Suprapubic skin (tissue), 4 donors: ENCODE measurements around the gene IRF2BP2. TPM values are rescaled to one million over a fixed set of nuclear protein-coding genes. Genes with fewer than 3 reads are reported as not detected.

Source experiments
- DNase-seq, 2 donors: peaks; one replicate each; pipeline ENCODE4 v3.0.0-alpha.2; 2019; ENCODE audit warnings: low spot score in 2 of 2
- H3K27ac ChIP-seq: fragments of 200-600 bp; sonication (generic); one replicate; pipeline ENCODE4 v1.5.1; 2019
- H3K27me3 ChIP-seq: fragments of 200-600 bp; sonication (generic); one replicate; pipeline ENCODE4 v1.5.1; 2019
- H3K36me3 ChIP-seq: fragments of 200-600 bp; sonication (generic); one replicate; pipeline ENCODE4 v1.5.1; 2019
- H3K4me1 ChIP-seq: fragments of 200-600 bp; sonication (generic); one replicate; pipeline ENCODE4 v1.5.1; 2019
- H3K4me3 ChIP-seq: fragments of 200-600 bp; sonication (generic); one replicate; pipeline ENCODE4 v1.5.1; 2019; ENCODE audit warnings: mild to moderate bottlenecking
- H3K9me3 ChIP-seq: fragments of 200-600 bp; sonication (generic); one replicate; pipeline ENCODE4 v1.5.1; 2019
- CTCF ChIP-seq, 2 donors: fragments of 200-600 bp in 1 of 2; fragments of 450-650 bp in 1 of 2; sonication (generic) in 1 of 2; IDR thresholded peaks; one replicate each; pipeline ENCODE4 v1.5.1; 2016 to 2019; ENCODE audit warnings: antibody characterized with exemption in 2 of 2, mild to moderate bottlenecking in 1 of 2, moderate library complexity in 1 of 2
- EP300 ChIP-seq: sonication (generic); formaldehyde crosslinking; IDR thresholded peaks from one replicate; pipeline ENCODE4 v1.6.1; 2017; ENCODE audit warnings: antibody characterized with exemption
- POLR2A ChIP-seq, 2 donors: fragments of 450-650 bp; IDR thresholded peaks; one replicate each; pipeline ENCODE4 v1.6.1; 2017; ENCODE audit warnings: antibody characterized with exemption in 2 of 2, mild to moderate bottlenecking in 2 of 2, moderate library complexity in 2 of 2
- POLR2AphosphoS5 ChIP-seq, 3 donors: sonication (generic); formaldehyde crosslinking; IDR thresholded peaks; one replicate each; pipeline ENCODE4 v1.6.1; 2017; ENCODE audit warnings: antibody characterized with exemption in 3 of 3
- WGBS: methylation state at CpG from one replicate; pipeline ENCODE4 v1.1.5; 2018; 5-methylcytosine and 5-hydroxymethylcytosine counted together
- total RNA-seq, 4 donors: library from RNA; depleted of rRNA; stranded (reverse); fragments of >200 nt; gene quantifications; one replicate each; pipeline ENCODE4 v1.1.0, GENCODE V29; 2016

The IRF2BP2 gene
- total RNA-seq, 4 donors from 2014 or later: 129 to 195 (median 159) TPM

GRCh38 chr1:234559902-234560676 is 49.9 kb downstream of the IRF2BP2 start:
- Histone ChIP-seq H3K36me3 (no peaks in the 10 kb centered on the region), H3K27ac (no peak overlapping the region), H3K27me3 (no peaks in the 10 kb centered on the region), H3K4me1 (peaks cover 10% of the 10 kb centered on the region), H3K4me3 (no peak overlapping the region), H3K9me3 (no peaks in the 10 kb centered on the region)
- TF ChIP-seq POLR2AphosphoS5 (IDR thresholded peaks at IDR 0.05): no peak
- no peak for TF ChIP-seq POLR2A (IDR thresholded peaks at IDR 0.05)
- no peak for TF ChIP-seq CTCF (IDR thresholded peaks at IDR 0.05)
- no peak for TF ChIP-seq EP300
- DNase-seq: no peak
- WGBS: 86% methylated on average over 14 of the region's 14 CpGs

GRCh38 chr1:234559152-234559901 is 50.7 kb downstream of the IRF2BP2 start:
- 86% methylated on average over 6 of the region's 6 CpGs for WGBS
- Histone ChIP-seq H3K36me3 (no peaks in the 10 kb centered on the region), H3K27ac (no peak overlapping the region), H3K4me3 (no peak overlapping the region), H3K4me1 (peaks cover 10% of the 10 kb centered on the region), H3K9me3 (no peaks in the 10 kb centered on the region), H3K27me3 (no peaks in the 10 kb centered on the region)
- peak in 1 of 2 donors; percentile 37 for DNase-seq
- TF ChIP-seq POLR2A (IDR thresholded peaks at IDR 0.05): no peak
- TF ChIP-seq POLR2AphosphoS5 (IDR thresholded peaks at IDR 0.05): no peak
- no peak for TF ChIP-seq CTCF (IDR thresholded peaks at IDR 0.05)
- TF ChIP-seq EP300: no peak

GRCh38 chr1:234558330-234558836 is 51.6 kb downstream of the IRF2BP2 start:
- no peaks in the 10 kb centered on the region for H3K36me3 ChIP-seq
- H3K4me3 ChIP-seq: no peak overlapping the region
- TF ChIP-seq EP300 (no peak), POLR2A (IDR thresholded peaks at IDR 0.05) (no peak), CTCF (IDR thresholded peaks at IDR 0.05) (no peak), POLR2AphosphoS5 (IDR thresholded peaks at IDR 0.05) (no peak)
- H3K9me3 ChIP-seq: no peaks in the 10 kb centered on the region
- 76% methylated on average over 10 of the region's 10 CpGs for WGBS
- no peak for DNase-seq
- H3K27me3 ChIP-seq: no peaks in the 10 kb centered on the region
- no peak overlapping the region for H3K27ac ChIP-seq
- H3K4me1 ChIP-seq: peaks cover 14% of the 10 kb centered on the region

- no peak for DNase-seq
- no peak overlapping the region for H3K27ac ChIP-seq
- no peaks in the 10 kb centered on the region for H3K36me3 ChIP-seq
- H3K4me3 ChIP-seq: no peak overlapping the region
- no peaks in the 10 kb centered on the region for H3K27me3 ChIP-seq
- WGBS: 95% methylated on average over 4 of the region's 4 CpGs
- TF ChIP-seq POLR2AphosphoS5 (IDR thresholded peaks at IDR 0.05) (no peak), EP300 (no peak), POLR2A (IDR thresholded peaks at IDR 0.05) (no peak), CTCF (IDR thresholded peaks at IDR 0.05) (no peak)
- H3K9me3 ChIP-seq: no peaks in the 10 kb centered on the region
- H3K4me1 ChIP-seq: peaks cover 15% of the 10 kb centered on the region
Measured at GRCh38 chr1:234556245-234556943, 53.6 kb downstream of the IRF2BP2 start.
